Mesenchymal stem cell (in vitro differentiated cells and primary cell): Measurements from ENCODE around the gene MYCBPAP.

Source experiments
- DNase-seq: peaks from one replicate; pipeline ENCODE4 v3.0.0-alpha.2; 2013
- H2AFZ ChIP-seq: one replicate; pipeline ENCODE4 v1.6.1; 2013; ENCODE audit warnings: low read depth, mild to moderate bottlenecking, control low read depth, inconsistent platforms, low read length, moderate library complexity
- H2AK5ac ChIP-seq: 2 replicates; pipeline ENCODE4 v1.6.1; 2013; ENCODE audit warnings: low read length, moderate library complexity, mild to moderate bottlenecking, inconsistent platforms; ENCODE audit not compliant: severe bottlenecking
- H2BK120ac ChIP-seq: one replicate; pipeline ENCODE4 v1.6.1; 2013; ENCODE audit warnings: low read depth, mild to moderate bottlenecking, inconsistent platforms, low read length, moderate library complexity
- H2BK12ac ChIP-seq, 2 experiments: one replicate each; pipeline ENCODE4 v1.6.1; 2013; ENCODE audit warnings: inconsistent platforms in 2 of 2, low read length in 2 of 2, mild to moderate bottlenecking in 2 of 2, moderate library complexity in 2 of 2, control low read depth in 1 of 2
- H2BK15ac ChIP-seq: one replicate; pipeline ENCODE4 v1.6.1; 2013; ENCODE audit warnings: mild to moderate bottlenecking, low read depth, inconsistent platforms; ENCODE audit not compliant: poor library complexity, severe bottlenecking
- H2BK5ac ChIP-seq: 2 replicates; pipeline ENCODE4 v1.6.1; 2013; ENCODE audit warnings: low read depth, mild to moderate bottlenecking, low read length, control low read depth, inconsistent platforms; ENCODE audit not compliant: poor library complexity, severe bottlenecking
- H3K14ac ChIP-seq, 2 experiments: one replicate each; pipeline ENCODE4 v1.6.1; 2013; ENCODE audit warnings: inconsistent platforms in 2 of 2, low read length in 2 of 2, control low read depth in 1 of 2, mild to moderate bottlenecking in 1 of 2, moderate library complexity in 1 of 2
- H3K18ac ChIP-seq, 2 experiments: one replicate each; pipeline ENCODE4 v1.6.1; 2013; ENCODE audit warnings: inconsistent platforms in 2 of 2, low read length in 2 of 2, control low read depth in 1 of 2, low read depth in 1 of 2, mild to moderate bottlenecking in 1 of 2
- H3K23ac ChIP-seq, 2 experiments: one replicate each; pipeline ENCODE4 v1.6.1; 2013; ENCODE audit warnings: inconsistent platforms in 2 of 2, low read length in 2 of 2, mild to moderate bottlenecking in 2 of 2, moderate library complexity in 2 of 2, control low read depth in 1 of 2
- H3K27ac ChIP-seq: 2 replicates; pipeline ENCODE4 v1.5.1; 2013; ENCODE audit warnings: mild to moderate bottlenecking, moderate library complexity, low read length, control low read depth, inconsistent platforms; ENCODE audit not compliant: poor library complexity, severe bottlenecking
- H3K27me3 ChIP-seq, 2 experiments: 2 replicates each; pipeline versions ENCODE4 v1.6.1 to v1.7.0; 2013; ENCODE audit warnings: low read length in 2 of 2, mild to moderate bottlenecking in 2 of 2, moderate library complexity in 2 of 2, control low read depth in 1 of 2, inconsistent platforms in 1 of 2; ENCODE audit not compliant: control insufficient read depth in 1 of 2, insufficient read depth in 1 of 2
- H3K36me3 ChIP-seq, 2 experiments: 2 replicates each; pipeline versions ENCODE4 v1.6.1 to v1.7.0; 2013; ENCODE audit warnings: low read length in 2 of 2, control low read depth in 1 of 2, inconsistent platforms in 1 of 2, low read depth in 1 of 2, mild to moderate bottlenecking in 1 of 2; ENCODE audit not compliant: insufficient read depth in 2 of 2, control insufficient read depth in 1 of 2
- H3K4ac ChIP-seq, 2 experiments: one replicate each; pipeline ENCODE4 v1.6.1; 2013; ENCODE audit warnings: inconsistent platforms in 2 of 2, low read length in 2 of 2, mild to moderate bottlenecking in 2 of 2, moderate library complexity in 2 of 2, control low read depth in 1 of 2, low read depth in 1 of 2
- H3K4me1 ChIP-seq: 2 replicates; pipeline ENCODE4 v1.6.1; 2013; ENCODE audit warnings: low read depth, low read length, control low read depth; ENCODE audit not compliant: control insufficient read depth, insufficient read depth
- H3K4me2 ChIP-seq: 2 replicates; pipeline ENCODE4 v1.6.1; 2013; ENCODE audit warnings: low read length, mild to moderate bottlenecking, inconsistent platforms; ENCODE audit not compliant: poor library complexity, severe bottlenecking
- H3K4me3 ChIP-seq, 2 experiments: 2 replicates each; pipeline versions ENCODE4 v1.5.1 to v1.7.0; 2013; ENCODE audit warnings: low read length in 2 of 2, mild to moderate bottlenecking in 2 of 2, control low read depth in 1 of 2, low read depth in 1 of 2; ENCODE audit not compliant: insufficient read depth in 1 of 2
- H3K79me1 ChIP-seq: replicated peaks from 2 replicates; pipeline ENCODE4 v1.6.1; 2013; ENCODE audit warnings: mild to moderate bottlenecking, control low read depth, low read length, inconsistent platforms; ENCODE audit not compliant: poor library complexity, severe bottlenecking
- H3K9ac ChIP-seq: 2 replicates; pipeline ENCODE4 v1.7.0; 2013; ENCODE audit warnings: mild to moderate bottlenecking, low read length, moderate library complexity
- H3K9me3 ChIP-seq: 2 replicates; pipeline ENCODE4 v1.7.0; 2013; ENCODE audit warnings: mild to moderate bottlenecking, low read length; ENCODE audit not compliant: control insufficient read depth
- H4K8ac ChIP-seq: one replicate; pipeline ENCODE4 v1.6.1; 2013; ENCODE audit warnings: inconsistent platforms, mild to moderate bottlenecking, low read length, moderate library complexity
- H4K91ac ChIP-seq: one replicate; pipeline ENCODE4 v1.6.1; 2013; ENCODE audit warnings: mild to moderate bottlenecking, low read length, inconsistent platforms
- WGBS: methylation state at CpG from one replicate; pipeline ENCODE4 v1.1.7; 2013; ENCODE audit warnings: mixed read lengths; 5-methylcytosine and 5-hydroxymethylcytosine counted together

Gene MYCBPAP

DNA sequence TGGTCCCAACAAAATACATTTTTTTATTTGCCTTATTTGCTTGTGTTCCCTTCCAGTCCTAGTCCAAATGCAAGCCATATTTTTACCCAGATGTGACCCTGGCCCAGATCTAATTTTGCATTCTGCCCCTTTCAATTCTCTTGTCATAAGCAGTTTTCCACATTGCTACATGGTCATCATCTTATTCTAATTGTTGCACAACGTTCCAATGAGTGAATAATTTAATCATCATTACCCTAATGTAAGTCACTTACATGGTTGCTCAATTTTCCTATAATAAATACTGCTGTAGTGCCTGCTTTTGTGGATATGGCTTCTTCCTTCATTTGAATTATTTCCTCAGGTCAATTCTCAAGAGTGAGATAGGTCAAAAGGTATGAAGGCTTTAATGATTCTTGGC, 16.7 kb upstream of the MYCBPAP start:
- Histone ChIP-seq H2BK120ac (no peak overlapping the region), H3K27ac (no peak overlapping the region), H3K36me3 (peaks cover 6 to 8% of the 10 kb centered on the region in 2 experiments), H2BK12ac (no peak overlapping the region), H3K9me3 (no peaks in the 10 kb centered on the region), H3K18ac (no peak overlapping the region), H3K4me3 (no peak overlapping the region), H2BK5ac (no peak overlapping the region), H3K9ac (no peak overlapping the region), H3K14ac (no peak overlapping the region), H3K79me1 (no peaks in the 10 kb centered on the region), H3K27me3 (no peaks in the 10 kb centered on the region), H3K4me2 (no peak overlapping the region), H3K23ac (no peak overlapping the region), H2BK15ac (no peak overlapping the region), H4K8ac (no peak overlapping the region), H3K4ac (no peak overlapping the region), H3K4me1 (no peaks in the 10 kb centered on the region), H2AFZ (no peak overlapping the region), H4K91ac (no peak overlapping the region), H2AK5ac (no peak overlapping the region)
- WGBS = no CpG with 5 or more reads among the region's 1 CpG
- no peak for DNase-seq

DNA sequence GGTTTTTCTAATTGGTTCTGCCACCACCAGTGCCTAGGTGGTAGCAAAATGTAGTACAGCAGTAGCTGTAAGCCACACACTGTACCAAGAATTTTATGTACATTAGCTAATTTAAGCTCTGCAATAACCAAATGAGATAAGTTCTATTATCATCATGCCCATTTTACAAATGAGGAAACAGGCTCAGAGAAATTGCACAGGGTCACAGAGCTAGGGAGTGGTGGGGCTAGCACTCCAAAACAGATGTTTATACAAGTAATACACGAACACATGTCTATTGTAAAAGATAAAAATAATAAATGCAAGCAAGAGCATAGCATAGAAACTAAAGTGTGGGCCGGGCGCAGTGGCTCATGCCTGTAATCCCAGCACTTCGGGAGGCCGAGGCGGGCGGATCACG, 16.0 kb upstream of the MYCBPAP start:
- no peak overlapping the region for H4K91ac ChIP-seq
- no peak overlapping the region for H2BK12ac ChIP-seq
- no peak overlapping the region for H3K4ac ChIP-seq
- H2BK15ac ChIP-seq = no peak overlapping the region
- H3K18ac ChIP-seq = no peak overlapping the region
- no peaks in the 10 kb centered on the region for H3K4me1 ChIP-seq
- H3K23ac ChIP-seq = no peak overlapping the region
- H3K9ac ChIP-seq = no peak overlapping the region
- no peak overlapping the region for H4K8ac ChIP-seq
- no peak overlapping the region for H3K4me2 ChIP-seq
- H3K36me3 ChIP-seq = peaks cover 4 to 6% of the 10 kb centered on the region in 2 experiments
- H3K14ac ChIP-seq = no peak overlapping the region
- H2AK5ac ChIP-seq = no peak overlapping the region
- H3K4me3 ChIP-seq = no peak overlapping the region
- 93% methylated on average over 7 of the region's 8 CpGs for WGBS
- H3K27ac ChIP-seq = no peak overlapping the region
- no peak for DNase-seq
- no peak overlapping the region for H2BK120ac ChIP-seq
- H3K79me1 ChIP-seq = no peaks in the 10 kb centered on the region
- no peak overlapping the region for H2BK5ac ChIP-seq
- no peak overlapping the region for H2AFZ ChIP-seq
- no peaks in the 10 kb centered on the region for H3K9me3 ChIP-seq
- H3K27me3 ChIP-seq = no peaks in the 10 kb centered on the region

DNA sequence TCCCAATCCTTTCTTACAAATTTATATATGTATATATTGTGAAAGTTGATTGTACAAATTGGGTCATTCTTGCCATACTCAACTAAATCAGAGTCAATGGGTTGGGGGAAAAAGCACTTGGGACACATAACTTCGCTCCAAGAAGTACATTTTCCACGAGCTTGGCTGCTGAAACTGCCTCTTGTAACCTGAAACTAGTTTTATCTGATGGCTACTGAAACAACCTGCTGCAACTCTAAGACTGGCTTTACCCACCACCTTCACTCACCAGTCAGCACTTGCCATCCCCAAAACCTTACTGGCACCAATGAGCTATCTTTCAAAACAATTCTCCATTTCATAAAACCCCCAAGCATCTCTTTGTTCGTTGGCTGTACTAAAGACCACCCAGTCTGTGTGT, 14.5 kb upstream of the MYCBPAP start:
- H3K4me1 ChIP-seq = no peaks in the 10 kb centered on the region
- H2AK5ac ChIP-seq = no peak overlapping the region
- H3K27ac ChIP-seq = no peak overlapping the region
- H2BK15ac ChIP-seq = no peak overlapping the region
- H2AFZ ChIP-seq = no peak overlapping the region
- H3K27me3 ChIP-seq = no peaks in the 10 kb centered on the region
- no peak overlapping the region for H4K91ac ChIP-seq
- H3K4me3 ChIP-seq = no peak overlapping the region
- DNase-seq = no peak
- H3K4ac ChIP-seq = no peak overlapping the region
- H3K4me2 ChIP-seq = no peak overlapping the region
- H3K9me3 ChIP-seq = no peaks in the 10 kb centered on the region
- no peaks in the 10 kb centered on the region for H3K79me1 ChIP-seq
- no peak overlapping the region for H3K23ac ChIP-seq
- H4K8ac ChIP-seq = no peak overlapping the region
- 49% methylated on average over 2 of the region's 3 CpGs for WGBS
- H3K18ac ChIP-seq = no peak overlapping the region
- H3K14ac ChIP-seq = no peak overlapping the region
- no peak overlapping the region for H3K9ac ChIP-seq
- H2BK12ac ChIP-seq = no peak overlapping the region
- H2BK120ac ChIP-seq = no peak overlapping the region
- no peaks in the 10 kb centered on the region for H3K36me3 ChIP-seq
- no peak overlapping the region for H2BK5ac ChIP-seq

DNA sequence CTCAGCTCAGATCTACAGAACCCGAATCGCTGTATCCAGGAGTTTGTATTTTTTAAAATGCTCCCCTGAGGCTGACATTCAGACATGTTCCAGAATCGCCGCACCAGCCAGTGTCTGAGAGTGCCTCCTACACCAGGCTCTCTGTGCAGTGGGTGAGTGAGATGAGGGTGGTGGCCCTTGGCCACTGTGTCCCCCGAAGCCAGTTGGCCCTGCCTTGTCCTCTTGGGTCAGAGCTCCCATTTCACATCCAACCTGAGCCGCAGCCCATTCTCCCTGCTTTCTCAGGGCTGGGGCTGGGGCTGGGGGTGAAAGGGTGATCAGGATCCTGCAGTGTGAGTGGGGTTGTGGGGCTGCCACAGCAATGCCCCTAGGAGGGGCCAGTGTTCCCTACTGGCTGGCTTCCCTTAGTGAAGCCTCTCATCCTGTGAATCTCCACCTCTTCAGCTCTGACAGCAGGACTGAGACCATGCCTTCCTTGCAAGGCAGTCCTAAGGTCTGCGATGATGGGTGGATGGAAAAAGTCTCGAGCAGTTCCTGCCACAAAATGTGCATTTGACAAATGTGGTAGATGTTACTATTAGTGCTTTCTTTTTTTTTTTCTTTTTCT, 12.9 kb upstream of the MYCBPAP start:
- no peak overlapping the region for H3K27ac ChIP-seq
- no peaks in the 10 kb centered on the region for H3K4me1 ChIP-seq
- no peak overlapping the region for H2BK15ac ChIP-seq
- H2AK5ac ChIP-seq = no peak overlapping the region
- no peaks in the 10 kb centered on the region for H3K79me1 ChIP-seq
- H3K9ac ChIP-seq = no peak overlapping the region
- no peaks in the 10 kb centered on the region for H3K9me3 ChIP-seq
- no peak for DNase-seq
- no peak overlapping the region for H3K18ac ChIP-seq
- 95% methylated on average over 6 of the region's 8 CpGs for WGBS
- no peak overlapping the region for H4K8ac ChIP-seq
- no peaks in the 10 kb centered on the region for H3K36me3 ChIP-seq
- H3K4ac ChIP-seq = no peak overlapping the region
- H3K23ac ChIP-seq = no peak overlapping the region
- H3K4me3 ChIP-seq = no peak overlapping the region
- H4K91ac ChIP-seq = no peak overlapping the region
- H3K14ac ChIP-seq = no peak overlapping the region
- no peak overlapping the region for H2BK5ac ChIP-seq
- no peaks in the 10 kb centered on the region for H3K27me3 ChIP-seq
- H2BK120ac ChIP-seq = no peak overlapping the region
- no peak overlapping the region for H2BK12ac ChIP-seq
- H3K4me2 ChIP-seq = no peak overlapping the region
- H2AFZ ChIP-seq = no peak overlapping the region
